ENCODE data around the gene ACACA.

The ACACA gene

GRCh38 chr17:37098152-37098551 lies 308.5 kb downstream of the ACACA start:
- Histone ChIP-seq H3K4me1 (ENCODE audit: control insufficient read depth, insufficient read depth, low read length) (peaks cover 14% of the 10 kb centered on the region), H3K27me3 (ENCODE audit: control insufficient read depth, insufficient read depth, low read length) (no peaks in the 10 kb centered on the region), H3K36me3 (ENCODE audit: control insufficient read depth, insufficient read depth, low read length) (peaks cover 58% of the 10 kb centered on the region), H3K9me3 (ENCODE audit: control insufficient read depth, insufficient read depth, low read length) (no peaks in the 10 kb centered on the region), H3K27ac (ENCODE audit: low read depth, low read length) (no peak overlapping the region), H3K9ac (ENCODE audit: low read depth, low read length) (no peak overlapping the region), H3K4me3 (ENCODE audit: low read depth, low read length) (no peak overlapping the region)

GRCh38 chr17:37097154-37097553 lies 309.5 kb downstream of the ACACA start:
- Histone ChIP-seq H3K4me1 (ENCODE audit: control insufficient read depth, insufficient read depth, low read length) (peaks cover 10% of the 10 kb centered on the region), H3K27ac (ENCODE audit: low read depth, low read length) (no peak overlapping the region), H3K9ac (ENCODE audit: low read depth, low read length) (no peak overlapping the region), H3K4me3 (ENCODE audit: low read depth, low read length) (no peak overlapping the region), H3K27me3 (ENCODE audit: control insufficient read depth, insufficient read depth, low read length) (no peaks in the 10 kb centered on the region), H3K9me3 (ENCODE audit: control insufficient read depth, insufficient read depth, low read length) (no peaks in the 10 kb centered on the region), H3K36me3 (ENCODE audit: control insufficient read depth, insufficient read depth, low read length) (peaks cover 64% of the 10 kb centered on the region)

GRCh38 chr17:37096071-37096470 lies 310.6 kb downstream of the ACACA start:
- H3K9ac ChIP-seq (ENCODE audit: low read depth, low read length) = no peak overlapping the region
- H3K9me3 ChIP-seq (ENCODE audit: control insufficient read depth, insufficient read depth, low read length) = no peaks in the 10 kb centered on the region
- H3K36me3 ChIP-seq (ENCODE audit: control insufficient read depth, insufficient read depth, low read length) = peaks cover 67% of the 10 kb centered on the region
- no peak overlapping the region for H3K27ac ChIP-seq (ENCODE audit: low read depth, low read length)
- H3K27me3 ChIP-seq (ENCODE audit: control insufficient read depth, insufficient read depth, low read length) = no peaks in the 10 kb centered on the region
- no peak overlapping the region for H3K4me3 ChIP-seq (ENCODE audit: low read depth, low read length)
- peaks cover 5% of the 10 kb centered on the region; the same call in 1 of the 2 replicates for H3K4me1 ChIP-seq (ENCODE audit: control insufficient read depth, insufficient read depth, low read length)

- H3K36me3 ChIP-seq (ENCODE audit: control insufficient read depth, insufficient read depth, low read length) = peaks cover 80% of the 10 kb centered on the region
- H3K27ac ChIP-seq (ENCODE audit: low read depth, low read length) = no peak overlapping the region
- no peaks in the 10 kb centered on the region for H3K27me3 ChIP-seq (ENCODE audit: control insufficient read depth, insufficient read depth, low read length)
- no peaks in the 10 kb centered on the region for H3K9me3 ChIP-seq (ENCODE audit: control insufficient read depth, insufficient read depth, low read length)
- H3K9ac ChIP-seq (ENCODE audit: low read depth, low read length) = no peak overlapping the region
- H3K4me1 ChIP-seq (ENCODE audit: control insufficient read depth, insufficient read depth, low read length) = peaks cover 6% of the 10 kb centered on the region; the same call in 1 of the 2 replicates
- no peak overlapping the region for H3K4me3 ChIP-seq (ENCODE audit: low read depth, low read length)
These were observed 312.2 kb downstream of the ACACA start for GRCh38 chr17:37094391-37094790.

- peaks cover 88% of the 10 kb centered on the region for H3K36me3 ChIP-seq (ENCODE audit: control insufficient read depth, insufficient read depth, low read length)
- no peak overlapping the region for H3K27ac ChIP-seq (ENCODE audit: low read depth, low read length)
- H3K9ac ChIP-seq (ENCODE audit: low read depth, low read length) = no peak overlapping the region
- H3K9me3 ChIP-seq (ENCODE audit: control insufficient read depth, insufficient read depth, low read length) = no peaks in the 10 kb centered on the region
- no peak overlapping the region for H3K4me3 ChIP-seq (ENCODE audit: low read depth, low read length)
- 0 out of 2 replicates have a peak, but pooled peaks cover 5% of the 10 kb centered on the region for H3K4me1 ChIP-seq (ENCODE audit: control insufficient read depth, insufficient read depth, low read length)
- no peaks in the 10 kb centered on the region for H3K27me3 ChIP-seq (ENCODE audit: control insufficient read depth, insufficient read depth, low read length)
These were observed 313.9 kb downstream of the ACACA start for GRCh38 chr17:37092701-37093100.

GRCh38 chr17:37092071-37092470 lies 314.6 kb downstream of the ACACA start:
- peaks cover 87% of the 10 kb centered on the region for H3K36me3 ChIP-seq (ENCODE audit: control insufficient read depth, insufficient read depth, low read length)

GRCh38 chr17:37090941-37091340 lies 315.7 kb downstream of the ACACA start:
- Histone ChIP-seq H3K9ac (ENCODE audit: low read depth, low read length) (no peak overlapping the region), H3K36me3 (ENCODE audit: control insufficient read depth, insufficient read depth, low read length) (peaks cover 87% of the 10 kb centered on the region), H3K4me3 (ENCODE audit: low read depth, low read length) (no peak overlapping the region), H3K27ac (ENCODE audit: low read depth, low read length) (no peak overlapping the region), H3K27me3 (ENCODE audit: control insufficient read depth, insufficient read depth, low read length) (no peaks in the 10 kb centered on the region), H3K4me1 (ENCODE audit: control insufficient read depth, insufficient read depth, low read length) (0 out of 2 replicates have a peak, but pooled peaks cover 5% of the 10 kb centered on the region), H3K9me3 (ENCODE audit: control insufficient read depth, insufficient read depth, low read length) (no peaks in the 10 kb centered on the region)

More at GRCh38 chr17:37092071-37092470, 314.6 kb downstream of the ACACA start:
- Histone ChIP-seq H3K9ac (ENCODE audit: low read depth, low read length) (no peak overlapping the region), H3K4me1 (ENCODE audit: control insufficient read depth, insufficient read depth, low read length) (0 out of 2 replicates have a peak, but pooled peaks cover 5% of the 10 kb centered on the region), H3K4me3 (ENCODE audit: low read depth, low read length) (no peak overlapping the region), H3K27me3 (ENCODE audit: control insufficient read depth, insufficient read depth, low read length) (no peaks in the 10 kb centered on the region), H3K9me3 (ENCODE audit: control insufficient read depth, insufficient read depth, low read length) (no peaks in the 10 kb centered on the region), H3K27ac (ENCODE audit: low read depth, low read length) (no peak overlapping the region)

GRCh38 chr17:37089956-37090355 lies 316.7 kb downstream of the ACACA start:
- peaks cover 86% of the 10 kb centered on the region for H3K36me3 ChIP-seq (ENCODE audit: control insufficient read depth, insufficient read depth, low read length)
- H3K4me1 ChIP-seq (ENCODE audit: control insufficient read depth, insufficient read depth, low read length) = 0 out of 2 replicates have a peak, but pooled peaks cover 5% of the 10 kb centered on the region
- H3K9me3 ChIP-seq (ENCODE audit: control insufficient read depth, insufficient read depth, low read length) = no peaks in the 10 kb centered on the region
- H3K9ac ChIP-seq (ENCODE audit: low read depth, low read length) = no peak overlapping the region
- H3K27ac ChIP-seq (ENCODE audit: low read depth, low read length) = no peak overlapping the region
- H3K4me3 ChIP-seq (ENCODE audit: low read depth, low read length) = no peak overlapping the region
- no peaks in the 10 kb centered on the region for H3K27me3 ChIP-seq (ENCODE audit: control insufficient read depth, insufficient read depth, low read length)

- no peak overlapping the region for H3K4me3 ChIP-seq (ENCODE audit: low read depth, low read length)
- H3K4me1 ChIP-seq (ENCODE audit: control insufficient read depth, insufficient read depth, low read length) = 0 out of 2 replicates have a peak, but pooled peaks cover 5% of the 10 kb centered on the region
- no peaks in the 10 kb centered on the region for H3K27me3 ChIP-seq (ENCODE audit: control insufficient read depth, insufficient read depth, low read length)
- no peak overlapping the region for H3K9ac ChIP-seq (ENCODE audit: low read depth, low read length)
- H3K36me3 ChIP-seq (ENCODE audit: control insufficient read depth, insufficient read depth, low read length) = peaks cover 79% of the 10 kb centered on the region
- H3K27ac ChIP-seq (ENCODE audit: low read depth, low read length) = no peak overlapping the region
- no peaks in the 10 kb centered on the region for H3K9me3 ChIP-seq (ENCODE audit: control insufficient read depth, insufficient read depth, low read length)
These were observed 317.7 kb downstream of the ACACA start for GRCh38 chr17:37088913-37089312.

- no peak overlapping the region for H3K4me3 ChIP-seq (ENCODE audit: low read depth, low read length)
- no peaks in the 10 kb centered on the region for H3K27me3 ChIP-seq (ENCODE audit: control insufficient read depth, insufficient read depth, low read length)
- peaks cover 5% of the 10 kb centered on the region; the same call in 1 of the 2 replicates for H3K4me1 ChIP-seq (ENCODE audit: control insufficient read depth, insufficient read depth, low read length)
- no peak overlapping the region for H3K27ac ChIP-seq (ENCODE audit: low read depth, low read length)
- no peak overlapping the region for H3K9ac ChIP-seq (ENCODE audit: low read depth, low read length)
- H3K36me3 ChIP-seq (ENCODE audit: control insufficient read depth, insufficient read depth, low read length) = peaks cover 75% of the 10 kb centered on the region
- H3K9me3 ChIP-seq (ENCODE audit: control insufficient read depth, insufficient read depth, low read length) = no peaks in the 10 kb centered on the region
These were observed 318.2 kb downstream of the ACACA start for GRCh38 chr17:37088459-37088858.

- no peaks in the 10 kb centered on the region for H3K9me3 ChIP-seq (ENCODE audit: control insufficient read depth, insufficient read depth, low read length)
- no peak overlapping the region for H3K4me3 ChIP-seq (ENCODE audit: low read depth, low read length)
- peaks cover 11% of the 10 kb centered on the region for H3K4me1 ChIP-seq (ENCODE audit: control insufficient read depth, insufficient read depth, low read length)
- no peaks in the 10 kb centered on the region for H3K27me3 ChIP-seq (ENCODE audit: control insufficient read depth, insufficient read depth, low read length)
- H3K9ac ChIP-seq (ENCODE audit: low read depth, low read length) = no peak overlapping the region
- no peak overlapping the region for H3K27ac ChIP-seq (ENCODE audit: low read depth, low read length)
- peaks cover 67% of the 10 kb centered on the region for H3K36me3 ChIP-seq (ENCODE audit: control insufficient read depth, insufficient read depth, low read length)
These were observed 319.0 kb downstream of the ACACA start for GRCh38 chr17:37087683-37088082.

All from HUES48 (cell line).